ENCODE measurements around the gene ASAH2. TPM values are rescaled to one million over a fixed set of nuclear protein-coding genes. Genes with fewer than 3 reads are reported as not detected.

ASAH2 gene
- 0.64 and 1.00 TPM in 2 replicates for total RNA-seq

DNA sequence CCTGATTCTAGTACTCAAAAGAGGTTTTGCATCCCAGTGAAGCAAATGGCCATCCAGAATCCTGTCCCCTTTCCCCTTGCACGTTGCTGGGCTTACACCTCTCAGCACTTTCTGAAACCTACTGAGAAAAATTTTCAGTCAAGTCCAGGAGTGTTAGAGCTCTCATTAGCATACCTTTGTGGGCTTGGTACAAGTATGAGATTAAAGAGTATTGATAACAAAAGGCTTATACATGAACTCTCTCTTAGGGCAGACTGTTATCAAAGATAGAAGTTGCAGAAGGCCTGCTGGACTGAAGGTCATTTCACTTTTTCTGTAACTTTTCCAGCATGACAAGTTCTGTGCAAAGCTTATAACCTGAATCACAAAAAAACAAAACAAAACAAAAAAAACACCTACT, at the start of gene ASAH2:
TSS of gene ASAH2 (minus strand) at position 123 of the 400 bp plus-strand sequence. CDS start 2,906 bp downstream, outside the sequence.

Other genes starting within 250 kb of the ASAH2 start
- 42.4 and 42.8 TPM in 2 replicates for gene WASHC2A, start 183.6 kb downstream of the ASAH2 start, total RNA-seq